Activated T-helper 1 cell treated with anti-CD3 and anti-CD28 coated beads, Interleukin-2, amount 50 U/mL, for 16 hours (primary cell): ENCODE measurements around the gene RND1.
"Not testable (repeated sequence)": the region's sequence is repeated elsewhere in the genome, so short reads cannot be mapped to it uniquely, and the experiment has no call there.

Source experiments
- DNase-seq, 2 donors: peaks; one replicate each; pipeline ENCODE4 v3.0.0-alpha.2; 2020; ENCODE audit warnings: low read depth in 1 of 2, low spot score in 1 of 2

Gene RND1

GRCh38 chr12:48868451-48868850, 2.8 kb upstream of the RND1 start:
- DNase-seq = no peak

GRCh38 chr12:48866052-48866711, 512 bp upstream of the RND1 start:
- DNase-seq = no peak

- no peak for DNase-seq
Observed at GRCh38 chr12:48863291-48863690, 2.4 kb downstream of the RND1 start.

- no peak for DNase-seq
Observed at GRCh38 chr12:48862760-48863159, 2.9 kb downstream of the RND1 start.

- no peak for DNase-seq
Observed at GRCh38 chr12:48861111-48861510, 4.6 kb downstream of the RND1 start.

- DNase-seq = not testable (repeated sequence)
Observed at GRCh38 chr12:48860236-48860635, 5.4 kb downstream of the RND1 start.

- no peak for DNase-seq
Observed at GRCh38 chr12:48859607-48860006, 6.1 kb downstream of the RND1 start.

GRCh38 chr12:48858043-48858442, 7.6 kb downstream of the RND1 start:
- no peak for DNase-seq

GRCh38 chr12:48857278-48857994, 8.2 kb downstream of the RND1 start:
- DNase-seq = no peak

GRCh38 chr12:48856379-48856778, 9.3 kb downstream of the RND1 start:
- no peak for DNase-seq

GRCh38 chr12:48854932-48855331, 10.7 kb downstream of the RND1 start:
- not testable (repeated sequence) for DNase-seq

- DNase-seq = no peak
Observed at GRCh38 chr12:48854488-48854887, 11.2 kb downstream of the RND1 start.

- DNase-seq = peak; percentile 77 to 78
Observed at GRCh38 chr12:48852734-48853688, 12.7 kb downstream of the RND1 start.

GRCh38 chr12:48851883-48852733, 13.6 kb downstream of the RND1 start, which contains the start of gene DDX23:
Gene DDX23, minus strand, starts transcription at chr12:48852163. Its CDS starts 6,381 bp downstream, at chr12:48845782.
- DNase-seq = peak; percentile 84 to 87

GRCh38 chr12:48842021-48842420, 23.6 kb downstream of the RND1 start:
- not testable (repeated sequence) for DNase-seq

GRCh38 chr12:48838048-48838447, 27.6 kb downstream of the RND1 start:
- DNase-seq = no peak

GRCh38 chr12:48832321-48833060, 33.2 kb downstream of the RND1 start:
- no peak for DNase-seq

GRCh38 chr12:48831257-48831656, 34.4 kb downstream of the RND1 start:
- no peak for DNase-seq

GRCh38 chr12:48828841-48829575, 36.7 kb downstream of the RND1 start:
- DNase-seq = no peak
